K562 (cell line): ENCODE data around the gene OR2H2. TPM values are rescaled to one million over a fixed set of nuclear protein-coding genes. Genes with fewer than 3 reads are reported as not detected.
A peak's percentile ranks its signal among the peaks of the same experiment; 100 is the strongest.

Source experiments
- CBX1 ChIP-seq: sonication (generic); IDR thresholded peaks from 2 replicates; pipeline ENCODE4 v1.6.1; 2016; ENCODE audit warnings: antibody characterized with exemption, low read depth, mild to moderate bottlenecking
- ETV1 ChIP-seq: fragments of 450-650 bp; conservative IDR thresholded peaks from 2 replicates; pipeline ENCODE4 v1.6.1; 2016; ENCODE audit warnings: missing genetic modification characterization, control low read depth, low read depth, missing compliant biosample characterization
- FOXK1 ChIP-seq: sonication (generic); formaldehyde crosslinking; IDR thresholded peaks from 2 replicates; pipeline ENCODE4 v1.8.0; 2022; ENCODE audit warnings: missing genetic modification reagents, mild to moderate bottlenecking, borderline replicate concordance
- HDAC2 ChIP-seq: fragments of 450-650 bp; IDR thresholded peaks from 2 replicates; pipeline ENCODE4 v1.6.1; 2016; ENCODE audit warnings: mild to moderate bottlenecking
- KLF1 ChIP-seq: fragments of 450-650 bp; IDR thresholded peaks from 2 replicates; pipeline ENCODE4 v1.6.1; 2016; ENCODE audit warnings: missing genetic modification characterization, missing compliant biosample characterization
- NFIX ChIP-seq: fragments of 250-450 bp; sonication (Bioruptor Pico); IDR thresholded peaks from 2 replicates; pipeline ENCODE4 v1.4.0; 2020; ENCODE audit warnings: low read depth, mild to moderate bottlenecking, moderate library complexity
- POLR2AphosphoS5 ChIP-seq: IDR thresholded peaks from 2 replicates; pipeline ENCODE4 v1.6.1; 2011; ENCODE audit warnings: mild to moderate bottlenecking, low read depth, low read length, moderate library complexity; ENCODE audit not compliant: control insufficient read depth, insufficient read depth
- RBBP5 ChIP-seq: fragments of 200-600 bp; sonication (generic); IDR thresholded peaks from 2 replicates; pipeline ENCODE4 v1.6.1; 2012; ENCODE audit warnings: borderline replicate concordance, mild to moderate bottlenecking, low read length, control low read depth, inconsistent platforms; ENCODE audit not compliant: insufficient read depth, poor library complexity, severe bottlenecking
- SUPT5H ChIP-seq: fragments of 450-650 bp; IDR thresholded peaks from 2 replicates; pipeline ENCODE4 v1.6.1; 2016
- TCF3 ChIP-seq: sonication (generic); formaldehyde crosslinking; IDR thresholded peaks from 2 replicates; pipeline ENCODE4 v1.4.0; 2020; ENCODE audit warnings: mild to moderate bottlenecking, missing genetic modification reagents
- TOE1 ChIP-seq, 2 experiments: fragments of 450-650 bp in 1 of 2; sonication (generic) in 1 of 2; formaldehyde crosslinking in 1 of 2; IDR thresholded peaks; 2 replicates each; pipeline versions ENCODE4 v1.7.1 to v1.8.0; 2016 to 2022; ENCODE audit warnings: borderline replicate concordance in 2 of 2, mild to moderate bottlenecking in 2 of 2, antibody characterized with exemption in 1 of 2, inconsistent platforms in 1 of 2, low read depth in 1 of 2, missing genetic modification reagents in 1 of 2, moderate library complexity in 1 of 2
- ZBTB7A ChIP-seq: IDR thresholded peaks from 2 replicates; pipeline ENCODE4 v1.6.1; 2011; ENCODE audit warnings: low read depth, mild to moderate bottlenecking, low read length, moderate library complexity, borderline replicate concordance; ENCODE audit not compliant: control insufficient read depth
- ZNF124 ChIP-seq: sonication (generic); formaldehyde crosslinking; IDR thresholded peaks from 2 replicates; pipeline ENCODE4 v1.8.1; 2022; ENCODE audit warnings: missing genetic modification reagents
- ZNF263 ChIP-seq: sonication (generic); formaldehyde crosslinking; IDR thresholded peaks from 2 replicates; pipeline ENCODE4 v1.8.0; 2022; ENCODE audit warnings: mild to moderate bottlenecking, missing genetic modification reagents, borderline replicate concordance
- ZNF699 ChIP-seq: fragments of 250-450 bp; sonication (Bioruptor Pico); IDR thresholded peaks from 2 replicates; pipeline ENCODE4 v1.8.0; 2021; ENCODE audit warnings: mild to moderate bottlenecking, moderate library complexity; ENCODE audit not compliant: insufficient replicate concordance
- polyA plus RNA-seq, 8 experiments: library from polyadenylated mRNA; depleted of rRNA in 4 of 8; stranded (reverse) in 5 of 8; unstranded in 3 of 8; fragments of >200 nt; fragmentation: Nextera tagmentation in 2 of 8; fragmentation: Illumina TruSeq in 1 of 8; extraction: Ambion mirVana in 2 of 8; extraction: Trizol in 1 of 8; gene quantifications; 2 replicates each; pipeline versions ENCODE4 v1.2.1 to v1.2.3, GENCODE V29; 2011 to 2014; ENCODE audit warnings: inconsistent platforms in 1 of 8, missing spikeins in 1 of 8
- total RNA-seq, 7 experiments: library from RNA; depleted of rRNA in 6 of 7; stranded (reverse); fragments of >200 nt in 6 of 7; fragmentation: Illumina TruSeq in 2 of 7; extraction: Trizol in 2 of 7; gene quantifications; 2 replicates each; pipeline versions ENCODE4 v1.2.1 to v1.2.3, GENCODE V29; 2011 to 2021; ENCODE audit warnings: low replicate concordance in 1 of 7
- TF ChIP-seq, protein P1 (sequence below): fragments of 250-450 bp; sonication (Bioruptor Pico); IDR thresholded peaks from 2 replicates; pipeline ENCODE4 v1.8.0; 2022; ENCODE audit warnings: moderate library complexity, mild to moderate bottlenecking, inconsistent platforms
- TF ChIP-seq, protein P2 (sequence below): fragments of 450-650 bp; formaldehyde crosslinking; IDR thresholded peaks from 2 replicates; pipeline ENCODE4 v1.4.0; 2022; ENCODE audit warnings: missing genetic modification characterization
- TF ChIP-seq, protein P3 (sequence below): sonication (generic); formaldehyde crosslinking; IDR thresholded peaks from 2 replicates; pipeline ENCODE4 v1.8.0; 2022; ENCODE audit warnings: mild to moderate bottlenecking, missing genetic modification reagents, borderline replicate concordance
- TF ChIP-seq, protein P4 (sequence below): sonication (generic); formaldehyde crosslinking; IDR thresholded peaks from 2 replicates; pipeline ENCODE4 v1.8.1; 2023; ENCODE audit warnings: mild to moderate bottlenecking, missing genetic modification reagents, moderate library complexity
- TF ChIP-seq, protein P5 (sequence below): sonication (generic); formaldehyde crosslinking; IDR thresholded peaks from 2 replicates; pipeline ENCODE4 v1.8.0; 2022; ENCODE audit warnings: mild to moderate bottlenecking, low read depth, missing genetic modification reagents

OR2H2 gene
- total and polyA plus RNA-seq, 9 of the 15 experiments (the other 6 are each of a cell fraction or from before 2014, with no cell fraction given): not detected

DNA sequence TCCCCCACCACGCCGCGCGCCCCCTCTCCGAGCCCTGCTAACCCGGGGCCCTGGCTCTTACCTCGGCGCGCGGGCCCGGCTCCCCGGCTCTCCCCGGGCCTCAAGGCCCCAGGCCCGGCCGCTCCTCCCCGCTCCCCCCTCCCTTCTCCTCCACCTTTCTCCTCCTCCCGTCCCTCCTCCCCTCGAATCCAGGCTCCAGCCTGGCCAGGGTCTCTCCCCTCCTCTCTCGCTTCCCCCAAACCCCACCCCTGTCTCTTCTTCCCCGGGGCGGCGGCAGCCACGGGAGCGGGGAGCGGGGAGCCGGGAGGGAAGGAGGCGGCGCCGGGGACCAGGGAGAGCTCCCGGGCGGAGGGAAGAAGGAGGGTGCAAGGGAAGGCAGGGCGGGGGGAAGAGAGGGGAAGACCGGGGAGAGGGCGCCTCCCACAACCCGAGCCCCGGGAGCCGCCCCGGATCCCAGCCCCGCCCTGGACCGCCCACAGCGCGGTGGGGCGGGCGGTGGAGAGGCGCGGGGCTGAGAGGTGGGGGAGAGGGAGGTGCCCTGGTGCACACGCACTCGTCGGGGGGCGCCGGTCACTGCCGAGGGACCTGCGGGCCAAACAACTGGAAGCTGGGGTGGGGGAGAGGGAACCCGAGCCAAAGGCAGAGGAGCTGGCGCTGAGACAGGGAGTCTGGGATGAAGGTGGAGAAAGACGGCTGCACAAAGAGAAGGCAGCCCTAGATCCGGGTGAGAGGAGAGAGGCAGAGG is 48.0 kb downstream of the OR2H2 start, which contains the start of gene GABBR1 (continued):
- TF ChIP-seq RBBP5 (peak; percentile 11), ZBTB7A (peak; percentile 47), ETV1 (tag) (peak; percentile 54; the same call in 1 of the 2 replicates), ZNF263 (peak; percentile 98), SUPT5H (peak; percentile 53), NFIX (CRISPR knock-in tag) (no peak), CBX1 (0 out of 2 replicates have a peak, but pooled peaks have one; percentile 50), TCF3 (no peak), KLF1 (tag) (peak; percentile 78), FOXK1 (CRISPR knock-in tag) (no peak), POLR2AphosphoS5 (0 out of 2 replicates have a peak, but pooled peaks have one; percentile 26), TOE1 (IDR thresholded peaks at IDR 0.05; ENCODE audit: borderline replicate concordance) (peak; percentile 33; the same call in 1 of the 2 replicates), TOE1 (CRISPR knock-in tag; IDR thresholded peaks at IDR 0.05; ENCODE audit: borderline replicate concordance, low read depth) (no peak), ZNF124 (CRISPR knock-in tag) (no peak), HDAC2 (peak; percentile 43; the same call in 1 of the 2 replicates), ZNF699 (no peak)
- TF ChIP-seq, protein P1, sequence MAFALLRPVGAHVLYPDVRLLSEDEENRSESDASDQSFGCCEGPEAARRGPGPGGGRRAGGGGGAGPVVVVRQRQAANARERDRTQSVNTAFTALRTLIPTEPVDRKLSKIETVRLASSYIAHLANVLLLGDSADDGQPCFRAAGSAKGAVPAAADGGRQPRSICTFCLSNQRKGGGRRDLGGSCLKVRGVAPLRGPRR (CRISPR knock-in tag): no peak
- TF ChIP-seq, protein P2, sequence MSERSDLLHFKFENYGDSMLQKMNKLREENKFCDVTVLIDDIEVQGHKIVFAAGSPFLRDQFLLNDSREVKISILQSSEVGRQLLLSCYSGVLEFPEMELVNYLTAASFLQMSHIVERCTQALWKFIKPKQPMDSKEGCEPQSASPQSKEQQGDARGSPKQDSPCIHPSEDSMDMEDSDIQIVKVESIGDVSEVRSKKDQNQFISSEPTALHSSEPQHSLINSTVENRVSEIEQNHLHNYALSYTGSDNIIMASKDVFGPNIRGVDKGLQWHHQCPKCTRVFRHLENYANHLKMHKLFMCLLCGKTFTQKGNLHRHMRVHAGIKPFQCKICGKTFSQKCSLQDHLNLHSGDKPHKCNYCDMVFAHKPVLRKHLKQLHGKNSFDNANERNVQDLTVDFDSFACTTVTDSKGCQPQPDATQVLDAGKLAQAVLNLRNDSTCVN (CRISPR knock-in tag): 0 out of 2 replicates have a peak, but pooled peaks have one; percentile 8
- TF ChIP-seq, protein P3, sequence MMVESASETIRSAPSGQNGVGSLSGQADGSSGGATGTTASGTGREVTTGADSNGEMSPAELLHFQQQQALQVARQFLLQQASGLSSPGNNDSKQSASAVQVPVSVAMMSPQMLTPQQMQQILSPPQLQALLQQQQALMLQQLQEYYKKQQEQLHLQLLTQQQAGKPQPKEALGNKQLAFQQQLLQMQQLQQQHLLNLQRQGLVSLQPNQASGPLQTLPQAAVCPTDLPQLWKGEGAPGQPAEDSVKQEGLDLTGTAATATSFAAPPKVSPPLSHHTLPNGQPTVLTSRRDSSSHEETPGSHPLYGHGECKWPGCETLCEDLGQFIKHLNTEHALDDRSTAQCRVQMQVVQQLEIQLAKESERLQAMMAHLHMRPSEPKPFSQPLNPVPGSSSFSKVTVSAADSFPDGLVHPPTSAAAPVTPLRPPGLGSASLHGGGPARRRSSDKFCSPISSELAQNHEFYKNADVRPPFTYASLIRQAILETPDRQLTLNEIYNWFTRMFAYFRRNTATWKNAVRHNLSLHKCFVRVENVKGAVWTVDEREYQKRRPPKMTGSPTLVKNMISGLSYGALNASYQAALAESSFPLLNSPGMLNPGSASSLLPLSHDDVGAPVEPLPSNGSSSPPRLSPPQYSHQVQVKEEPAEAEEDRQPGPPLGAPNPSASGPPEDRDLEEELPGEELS (CRISPR knock-in tag): no peak
- TF ChIP-seq, protein P4, sequence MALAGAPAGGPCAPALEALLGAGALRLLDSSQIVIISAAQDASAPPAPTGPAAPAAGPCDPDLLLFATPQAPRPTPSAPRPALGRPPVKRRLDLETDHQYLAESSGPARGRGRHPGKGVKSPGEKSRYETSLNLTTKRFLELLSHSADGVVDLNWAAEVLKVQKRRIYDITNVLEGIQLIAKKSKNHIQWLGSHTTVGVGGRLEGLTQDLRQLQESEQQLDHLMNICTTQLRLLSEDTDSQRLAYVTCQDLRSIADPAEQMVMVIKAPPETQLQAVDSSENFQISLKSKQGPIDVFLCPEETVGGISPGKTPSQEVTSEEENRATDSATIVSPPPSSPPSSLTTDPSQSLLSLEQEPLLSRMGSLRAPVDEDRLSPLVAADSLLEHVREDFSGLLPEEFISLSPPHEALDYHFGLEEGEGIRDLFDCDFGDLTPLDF (CRISPR knock-in tag): no peak
- TF ChIP-seq, protein P5, sequence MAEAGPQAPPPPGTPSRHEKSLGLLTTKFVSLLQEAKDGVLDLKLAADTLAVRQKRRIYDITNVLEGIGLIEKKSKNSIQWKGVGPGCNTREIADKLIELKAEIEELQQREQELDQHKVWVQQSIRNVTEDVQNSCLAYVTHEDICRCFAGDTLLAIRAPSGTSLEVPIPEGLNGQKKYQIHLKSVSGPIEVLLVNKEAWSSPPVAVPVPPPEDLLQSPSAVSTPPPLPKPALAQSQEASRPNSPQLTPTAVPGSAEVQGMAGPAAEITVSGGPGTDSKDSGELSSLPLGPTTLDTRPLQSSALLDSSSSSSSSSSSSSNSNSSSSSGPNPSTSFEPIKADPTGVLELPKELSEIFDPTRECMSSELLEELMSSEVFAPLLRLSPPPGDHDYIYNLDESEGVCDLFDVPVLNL (CRISPR knock-in tag): no peak
